Trophoblast cell (in vitro differentiated cells and primary cell): Measurements from ENCODE around the gene EVI5.

ENCODE experiments used
- DNase-seq, 2 donors: peaks; one replicate each; pipeline ENCODE4 v3.0.0-alpha.2; 2016
- H2AFZ ChIP-seq: 2 replicates; pipeline ENCODE4 v1.6.1; 2013; ENCODE audit warnings: low read length, moderate library complexity, mild to moderate bottlenecking; ENCODE audit not compliant: insufficient read depth, poor library complexity
- H2AK5ac ChIP-seq: 2 replicates; pipeline ENCODE4 v1.6.1; 2013; ENCODE audit warnings: mild to moderate bottlenecking, low read length
- H2BK120ac ChIP-seq: 2 replicates; pipeline ENCODE4 v1.6.1; 2013; ENCODE audit warnings: low read length, mild to moderate bottlenecking, moderate library complexity; ENCODE audit not compliant: insufficient read depth, poor library complexity
- H2BK12ac ChIP-seq: 2 replicates; pipeline ENCODE4 v1.6.1; 2013; ENCODE audit warnings: mild to moderate bottlenecking, low read length, moderate library complexity
- H2BK5ac ChIP-seq: 2 replicates; pipeline ENCODE4 v1.6.1; 2013; ENCODE audit warnings: low read length, low read depth, moderate library complexity, mild to moderate bottlenecking; ENCODE audit not compliant: poor library complexity
- H3K14ac ChIP-seq: 2 replicates; pipeline ENCODE4 v1.6.1; 2013; ENCODE audit warnings: mild to moderate bottlenecking, low read length
- H3K18ac ChIP-seq: 2 replicates; pipeline ENCODE4 v1.6.1; 2013; ENCODE audit warnings: mild to moderate bottlenecking, low read length
- H3K23ac ChIP-seq: 2 replicates; pipeline ENCODE4 v1.6.1; 2013; ENCODE audit warnings: low read length
- H3K27ac ChIP-seq: 2 replicates; pipeline ENCODE4 v1.5.1; 2013; ENCODE audit warnings: low read depth, mild to moderate bottlenecking, inconsistent platforms, low read length, moderate library complexity
- H3K27me3 ChIP-seq: 2 replicates; pipeline ENCODE4 v1.6.1; 2013; ENCODE audit warnings: inconsistent platforms, mild to moderate bottlenecking, low read length, moderate library complexity; ENCODE audit not compliant: insufficient read depth
- H3K36me3 ChIP-seq, 2 experiments: 1 replicate in 1 of 2; 2 replicates in 1 of 2; pipeline ENCODE4 v1.6.1; 2013; ENCODE audit warnings: low read length in 2 of 2, mild to moderate bottlenecking in 2 of 2, moderate library complexity in 1 of 2; ENCODE audit not compliant: insufficient read depth in 2 of 2, control insufficient read depth in 1 of 2
- H3K4ac ChIP-seq: 2 replicates; pipeline ENCODE4 v1.6.1; 2013; ENCODE audit warnings: low read depth, mild to moderate bottlenecking, low read length, moderate library complexity
- H3K4me1 ChIP-seq, 2 experiments: 1 replicate in 1 of 2; 2 replicates in 1 of 2; pipeline ENCODE4 v1.6.1; 2013; ENCODE audit warnings: low read length in 2 of 2, mild to moderate bottlenecking in 2 of 2, moderate library complexity in 1 of 2; ENCODE audit not compliant: insufficient read depth in 2 of 2, control insufficient read depth in 1 of 2
- H3K4me2 ChIP-seq: 2 replicates; pipeline ENCODE4 v1.6.1; 2013; ENCODE audit warnings: inconsistent platforms, mild to moderate bottlenecking, low read length, moderate library complexity
- H3K4me3 ChIP-seq: 2 replicates; pipeline ENCODE4 v1.5.1; 2013; ENCODE audit warnings: mild to moderate bottlenecking, low read depth, low read length, inconsistent platforms
- H3K79me1 ChIP-seq: one replicate; pipeline ENCODE4 v1.6.1; 2013; ENCODE audit warnings: low read length
- H3K79me2 ChIP-seq: 2 replicates; pipeline ENCODE4 v1.6.1; 2013; ENCODE audit warnings: low read length, mild to moderate bottlenecking; ENCODE audit not compliant: control insufficient read depth, insufficient read depth, poor library complexity
- H3K9ac ChIP-seq: 2 replicates; pipeline ENCODE4 v1.6.1; 2013; ENCODE audit warnings: mild to moderate bottlenecking, low read length
- H3K9me3 ChIP-seq: 2 replicates; pipeline ENCODE4 v1.6.1; 2013; ENCODE audit warnings: low read depth, mild to moderate bottlenecking, control low read depth, inconsistent platforms, low read length; ENCODE audit not compliant: insufficient read depth
- H4K12ac ChIP-seq: 2 replicates; pipeline ENCODE4 v1.6.1; 2013; ENCODE audit warnings: low read depth, mild to moderate bottlenecking, low read length, moderate library complexity
- H4K8ac ChIP-seq: 2 replicates; pipeline ENCODE4 v1.6.1; 2013; ENCODE audit warnings: low read depth, mild to moderate bottlenecking, low read length, moderate library complexity
- H4K91ac ChIP-seq: one replicate; pipeline ENCODE4 v1.6.1; 2013; ENCODE audit warnings: low read depth, mild to moderate bottlenecking, low read length, moderate library complexity
- WGBS: extraction: QIAGEN DNeasy Blood & Tissue Kit; methylation state at CpG from one replicate; pipeline ENCODE4 v1.1.7; 2013; ENCODE audit warnings: missing lambda C conversion rate; ENCODE audit not compliant: insufficient read length, insufficient coverage; ENCODE audit errors: extremely low coverage; 5-methylcytosine and 5-hydroxymethylcytosine counted together

The EVI5 gene

GRCh38 chr1:92755541-92756461 lies 29.1 kb downstream of the EVI5 start:
- no CpG with 5 or more reads among the region's 19 CpGs for WGBS
- no peaks in the 10 kb centered on the region for H3K79me2 ChIP-seq
- H3K27me3 ChIP-seq = no peaks in the 10 kb centered on the region

GRCh38 chr1:92754719-92755050 lies 30.2 kb downstream of the EVI5 start:
- no peak overlapping the region for H3K4me3 ChIP-seq
- H3K9me3 ChIP-seq = peaks cover 2% of the 10 kb centered on the region
- no CpG with 5 or more reads among the region's 1 CpG for WGBS

More at GRCh38 chr1:92755541-92756461, 29.1 kb downstream of the EVI5 start:
- no peak overlapping the region for H2AK5ac ChIP-seq
- no peak overlapping the region for H3K4me3 ChIP-seq
- no peak overlapping the region for H3K27ac ChIP-seq
- H4K8ac ChIP-seq = no peak overlapping the region
- H4K12ac ChIP-seq = no peak overlapping the region
- peaks cover 2% of the 10 kb centered on the region for H3K9me3 ChIP-seq
- H3K18ac ChIP-seq = peak overlapping the region; percentile 22
- no peak overlapping the region for H3K14ac ChIP-seq
- H2BK5ac ChIP-seq = no peak overlapping the region
- no peak overlapping the region for H2BK120ac ChIP-seq
- H3K79me1 ChIP-seq = no peaks in the 10 kb centered on the region
- no peak overlapping the region for H4K91ac ChIP-seq
- peaks cover 2 to 5% of the 10 kb centered on the region in 2 experiments for H3K36me3 ChIP-seq
- peak; percentile 71 to 88 for DNase-seq
- H3K4me2 ChIP-seq = no peak overlapping the region
- no peak overlapping the region for H2AFZ ChIP-seq
- H3K9ac ChIP-seq = no peak overlapping the region
- peaks cover 2% of the 10 kb centered on the region in 2 experiments for H3K4me1 ChIP-seq
- H3K4ac ChIP-seq = no peak overlapping the region
- H3K23ac ChIP-seq = no peak overlapping the region
- H2BK12ac ChIP-seq = no peak overlapping the region

GRCh38 chr1:92754000-92754718 lies 30.7 kb downstream of the EVI5 start:
- DNase-seq = peak in 1 of 2 donors; percentile 42
- H3K4me2 ChIP-seq = no peak overlapping the region
- no peak overlapping the region for H2BK12ac ChIP-seq
- peaks cover 2% of the 10 kb centered on the region for H3K9me3 ChIP-seq
- H2AK5ac ChIP-seq = no peak overlapping the region
- no peak overlapping the region for H3K14ac ChIP-seq
- no peak overlapping the region for H3K18ac ChIP-seq
- WGBS = no CpG with 5 or more reads among the region's 1 CpG
- H3K27me3 ChIP-seq = no peaks in the 10 kb centered on the region
- H3K79me1 ChIP-seq = no peaks in the 10 kb centered on the region
- H3K27ac ChIP-seq = no peak overlapping the region
- no peak overlapping the region for H2BK120ac ChIP-seq
- H4K8ac ChIP-seq = no peak overlapping the region
- H3K9ac ChIP-seq = no peak overlapping the region
- no peak overlapping the region for H2BK5ac ChIP-seq
- H3K4me3 ChIP-seq = no peak overlapping the region
- peaks cover 2% of the 10 kb centered on the region in 2 experiments for H3K4me1 ChIP-seq
- H3K79me2 ChIP-seq = no peaks in the 10 kb centered on the region
- H3K23ac ChIP-seq = no peak overlapping the region
- H3K4ac ChIP-seq = no peak overlapping the region
- no peak overlapping the region for H4K91ac ChIP-seq
- H3K36me3 ChIP-seq = peaks cover 2 to 5% of the 10 kb centered on the region in 2 experiments
- H4K12ac ChIP-seq = no peak overlapping the region
- H2AFZ ChIP-seq = no peak overlapping the region

More at GRCh38 chr1:92754719-92755050, 30.2 kb downstream of the EVI5 start:
- Histone ChIP-seq H2BK5ac (no peak overlapping the region), H4K8ac (no peak overlapping the region), H3K9ac (no peak overlapping the region), H3K79me2 (no peaks in the 10 kb centered on the region), H3K23ac (no peak overlapping the region), H3K79me1 (no peaks in the 10 kb centered on the region), H2AFZ (no peak overlapping the region), H4K91ac (no peak overlapping the region), H3K4me2 (no peak overlapping the region), H2BK12ac (no peak overlapping the region), H2BK120ac (no peak overlapping the region), H4K12ac (no peak overlapping the region), H3K27ac (no peak overlapping the region), H3K36me3 (peaks cover 2 to 5% of the 10 kb centered on the region in 2 experiments), H2AK5ac (no peak overlapping the region), H3K27me3 (no peaks in the 10 kb centered on the region), H3K4ac (no peak overlapping the region), H3K18ac (no peak overlapping the region), H3K14ac (no peak overlapping the region), H3K4me1 (peaks cover 2% of the 10 kb centered on the region in 2 experiments)
- no peak for DNase-seq

- Histone ChIP-seq H3K79me2 (no peaks in the 10 kb centered on the region), H3K4ac (no peak overlapping the region), H3K4me3 (no peak overlapping the region), H3K14ac (no peak overlapping the region), H3K27ac (no peak overlapping the region), H3K36me3 (peaks cover 2 to 5% of the 10 kb centered on the region in 2 experiments), H3K18ac (no peak overlapping the region), H3K9me3 (peaks cover 2% of the 10 kb centered on the region), H3K79me1 (no peaks in the 10 kb centered on the region), H3K27me3 (no peaks in the 10 kb centered on the region), H4K91ac (no peak overlapping the region), H2BK120ac (no peak overlapping the region), H3K23ac (no peak overlapping the region), H3K9ac (no peak overlapping the region), H3K4me1 (peaks cover 5 to 7% of the 10 kb centered on the region in 2 experiments), H2AK5ac (no peak overlapping the region), H2BK5ac (no peak overlapping the region), H2BK12ac (no peak overlapping the region), H4K12ac (no peak overlapping the region), H2AFZ (no peak overlapping the region), H3K4me2 (no peak overlapping the region), H4K8ac (no peak overlapping the region)
- peak in 1 of 2 donors; percentile 37 for DNase-seq
- no CpG with 5 or more reads among the region's 3 CpGs for WGBS
Measured at GRCh38 chr1:92752719-92753118, 32.2 kb downstream of the EVI5 start.
